ENCODE data around the gene KPNA5.

DNA sequence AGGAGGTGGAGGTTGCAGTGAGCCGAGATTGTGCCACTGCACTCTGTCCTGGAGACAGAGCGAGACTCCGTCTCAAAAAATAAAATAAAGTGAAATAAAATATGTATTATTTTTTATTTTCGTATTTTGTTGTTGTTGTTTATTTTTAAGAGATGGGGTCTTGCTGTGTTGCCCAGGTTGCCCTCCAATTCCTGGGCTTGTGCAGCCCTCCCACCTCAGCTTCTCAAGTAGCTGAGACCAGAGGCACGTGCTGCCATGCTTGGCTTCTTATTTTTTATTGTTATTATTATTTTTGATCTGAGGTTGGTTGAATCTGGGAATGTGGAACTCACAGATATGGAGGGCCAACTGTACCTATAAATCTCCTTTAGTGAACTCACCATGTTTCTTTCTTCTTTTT, 10.1 kb downstream of the KPNA5 start:
- TF ChIP-seq GATA3 (IDR thresholded peaks at IDR 0.05; ENCODE audit: low read depth, low read length) (no peak), GATA2 (IDR thresholded peaks at IDR 0.05; ENCODE audit: low read depth, low read length) (no peak)
